Upper lobe of left lung (tissue), 6 donors: ENCODE data around the gene LRP6. TPM values are rescaled to one million over a fixed set of nuclear protein-coding genes. Genes with fewer than 3 reads are reported as not detected.
A peak's percentile ranks its signal among the peaks of the same experiment; 100 is the strongest.

Experiments
- ATAC-seq, 2 donors: fragments of 200-7000 bp; cut with Tn5 transposase; one replicate each; pipeline ENCODE4 v1.9.1; 2022; ENCODE audit warnings: mild to moderate bottlenecking in 2 of 2, moderate library complexity in 2 of 2; ENCODE audit not compliant: low FRiP score in 2 of 2
- DNase-seq, 2 donors: peaks; one replicate each; pipeline ENCODE4 v3.0.0-alpha.2; 2019 to 2020
- H3K27ac ChIP-seq, 4 donors: fragments of 200-600 bp; sonication (generic); one replicate each; pipeline ENCODE4 v1.5.1; 2016 to 2019
- H3K27me3 ChIP-seq, 4 donors: fragments of 200-600 bp; sonication (generic); one replicate each; pipeline ENCODE4 v1.5.1; 2017 to 2019
- H3K36me3 ChIP-seq, 4 donors: fragments of 200-600 bp; sonication (generic); one replicate each; pipeline ENCODE4 v1.5.1; 2016 to 2019
- H3K4me1 ChIP-seq, 4 donors: fragments of 200-600 bp; sonication (generic); one replicate each; pipeline ENCODE4 v1.5.1; 2018 to 2019
- H3K4me3 ChIP-seq, 4 donors: fragments of 200-600 bp; sonication (generic); one replicate each; pipeline ENCODE4 v1.5.1; 2017 to 2019; ENCODE audit warnings: mild to moderate bottlenecking in 2 of 4, moderate library complexity in 1 of 4
- H3K9me3 ChIP-seq, 4 donors: fragments of 200-600 bp; sonication (generic); one replicate each; pipeline ENCODE4 v1.5.1; 2018 to 2019
- EP300 ChIP-seq, 4 donors: sonication (generic); formaldehyde crosslinking; IDR thresholded peaks; one replicate each; pipeline ENCODE4 v1.5.1; 2017; ENCODE audit warnings: antibody characterized with exemption in 4 of 4, control low read depth in 2 of 4
- POLR2A ChIP-seq, 4 donors: fragments of 450-650 bp; IDR thresholded peaks; one replicate each; pipeline ENCODE4 v1.5.1; 2016 to 2017; ENCODE audit warnings: antibody characterized with exemption in 4 of 4, mild to moderate bottlenecking in 2 of 4
- POLR2AphosphoS5 ChIP-seq, 2 donors: sonication (generic); formaldehyde crosslinking; IDR thresholded peaks; one replicate each; pipeline ENCODE4 v1.5.1; 2017; ENCODE audit warnings: antibody characterized with exemption in 2 of 2
- WGBS, 2 donors: methylation state at CpG; one replicate each; pipeline ENCODE4 v1.1.5; 2017 to 2018; 5-methylcytosine and 5-hydroxymethylcytosine counted together
- total RNA-seq, 6 donors: library from RNA; depleted of rRNA in 4 of 6; stranded (reverse); fragments of >200 nt in 4 of 6; gene quantifications; one replicate each; pipeline versions ENCODE4 v1.1.0 to v1.2.1, GENCODE V29; 2016 to 2021
- TF ChIP-seq, protein P1 (sequence below), 6 experiments: fragments of 450-650 bp in 4 of 6; fragments of 200-600 bp in 2 of 6; sonication (generic) in 2 of 6; IDR thresholded peaks; one replicate each; pipeline ENCODE4 v1.5.1; 2016 to 2019; ENCODE audit warnings: antibody characterized with exemption in 6 of 6
- donor health status: DM: no; HTN: no; CAD: no; lungs with moderate emphysema.
- donor health status: DM: no; HTN: yes; CAD: no; lungs with severe emphysema.

Gene LRP6
- total RNA-seq, 6 donors from 2014 or later = 43.3 to 136 (median 66.4) TPM

GRCh38 chr12:12229556-12230092 is 37.2 kb downstream of the LRP6 start:
- Histone ChIP-seq H3K9me3 (no peaks in the 10 kb centered on the region), H3K27me3 (no peaks in the 10 kb centered on the region), H3K27ac (peak overlapping the region in 1 of 4 donors; percentile 22), H3K36me3 (no peaks in the 10 kb centered on the region), H3K4me3 (no peak overlapping the region), H3K4me1 (peaks cover 3 to 12% (median 10%) of the 10 kb centered on the region in 4 donors)
- DNase-seq (no peak), ATAC-seq (no peak)
- TF ChIP-seq EP300 (IDR thresholded peaks at IDR 0.05) (no peak), POLR2AphosphoS5 (IDR thresholded peaks at IDR 0.05) (no peak), POLR2A (IDR thresholded peaks at IDR 0.05) (no peak)
- TF ChIP-seq, protein P1, sequence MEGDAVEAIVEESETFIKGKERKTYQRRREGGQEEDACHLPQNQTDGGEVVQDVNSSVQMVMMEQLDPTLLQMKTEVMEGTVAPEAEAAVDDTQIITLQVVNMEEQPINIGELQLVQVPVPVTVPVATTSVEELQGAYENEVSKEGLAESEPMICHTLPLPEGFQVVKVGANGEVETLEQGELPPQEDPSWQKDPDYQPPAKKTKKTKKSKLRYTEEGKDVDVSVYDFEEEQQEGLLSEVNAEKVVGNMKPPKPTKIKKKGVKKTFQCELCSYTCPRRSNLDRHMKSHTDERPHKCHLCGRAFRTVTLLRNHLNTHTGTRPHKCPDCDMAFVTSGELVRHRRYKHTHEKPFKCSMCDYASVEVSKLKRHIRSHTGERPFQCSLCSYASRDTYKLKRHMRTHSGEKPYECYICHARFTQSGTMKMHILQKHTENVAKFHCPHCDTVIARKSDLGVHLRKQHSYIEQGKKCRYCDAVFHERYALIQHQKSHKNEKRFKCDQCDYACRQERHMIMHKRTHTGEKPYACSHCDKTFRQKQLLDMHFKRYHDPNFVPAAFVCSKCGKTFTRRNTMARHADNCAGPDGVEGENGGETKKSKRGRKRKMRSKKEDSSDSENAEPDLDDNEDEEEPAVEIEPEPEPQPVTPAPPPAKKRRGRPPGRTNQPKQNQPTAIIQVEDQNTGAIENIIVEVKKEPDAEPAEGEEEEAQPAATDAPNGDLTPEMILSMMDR (IDR thresholded peaks at IDR 0.05) = no peak
- WGBS, 2 donors = 68 to 81% methylated on average over 1 of the region's 1 CpG

DNA sequence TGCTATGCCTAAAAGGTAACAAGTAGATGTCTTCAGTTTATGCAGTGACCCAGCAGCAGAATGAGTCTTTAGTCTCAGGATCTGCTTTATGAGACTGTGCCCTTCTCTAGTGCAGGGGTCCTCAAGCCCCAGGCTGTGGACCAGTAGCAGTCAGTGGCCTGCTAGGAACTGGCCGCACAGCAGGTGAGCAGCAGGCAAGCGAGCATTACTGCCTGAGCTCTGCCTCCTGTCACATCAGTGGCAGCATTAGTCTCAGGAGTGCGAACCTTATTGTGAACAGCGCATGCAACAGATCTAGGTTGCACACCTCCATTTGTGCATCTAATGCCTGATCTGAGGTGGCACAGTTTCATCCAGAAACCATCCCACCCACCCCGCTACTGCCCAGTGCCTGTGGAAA is 38.4 kb downstream of the LRP6 start:
- TF ChIP-seq POLR2AphosphoS5 (IDR thresholded peaks at IDR 0.05) = no peak
- TF ChIP-seq EP300 (IDR thresholded peaks at IDR 0.05) = no peak
- TF ChIP-seq, protein P1 (IDR thresholded peaks at IDR 0.05) = no peak
- TF ChIP-seq POLR2A (IDR thresholded peaks at IDR 0.05) = no peak
- no peak overlapping the region for H3K4me3 ChIP-seq
- peak in 1 of 2 donors; percentile 2 for DNase-seq
- no peaks in the 10 kb centered on the region for H3K9me3 ChIP-seq
- WGBS, 2 donors = 92% methylated on average over 1 to 5 of the region's 5 CpGs
- no peaks in the 10 kb centered on the region for H3K27me3 ChIP-seq
- H3K36me3 ChIP-seq = no peaks in the 10 kb centered on the region
- no peak for ATAC-seq
- peaks cover 3 to 12% (median 10%) of the 10 kb centered on the region in 4 donors for H3K4me1 ChIP-seq
- peak overlapping the region in 1 of 4 donors; percentile 56 for H3K27ac ChIP-seq

DNA sequence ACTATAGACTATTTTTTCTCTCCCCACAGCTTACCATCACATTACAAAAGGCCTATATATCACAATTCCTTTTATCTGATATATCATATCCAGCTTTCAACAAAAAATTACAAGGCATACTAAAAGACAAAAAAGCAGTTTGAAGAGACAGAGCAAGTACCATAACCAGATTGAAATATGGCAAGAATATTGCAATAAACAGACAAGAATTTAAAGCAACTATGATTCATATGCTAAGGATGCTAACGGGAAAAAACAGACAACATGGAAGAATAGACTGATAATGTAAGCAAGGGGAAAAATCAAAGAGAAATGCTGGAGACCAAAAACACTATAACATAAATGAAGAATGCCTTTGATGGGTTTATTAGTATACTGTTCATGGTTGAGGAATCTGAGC is 40.7 kb downstream of the LRP6 start:
- 92 to 93% methylated on average over 1 of the region's 1 CpG for WGBS, 2 donors
- H3K36me3 ChIP-seq = no peaks in the 10 kb centered on the region
- H3K4me3 ChIP-seq = no peak overlapping the region
- ATAC-seq = no peak
- H3K9me3 ChIP-seq = no peaks in the 10 kb centered on the region
- no peak for DNase-seq
- TF ChIP-seq, protein P1 (IDR thresholded peaks at IDR 0.05) = no peak
- TF ChIP-seq EP300 (IDR thresholded peaks at IDR 0.05) = no peak
- TF ChIP-seq POLR2AphosphoS5 (IDR thresholded peaks at IDR 0.05) = no peak
- no peak for TF ChIP-seq POLR2A (IDR thresholded peaks at IDR 0.05)
- H3K4me1 ChIP-seq = peaks cover under 1 to 20% (median 10%) of the 10 kb centered on the region in 4 donors
- no peak overlapping the region for H3K27ac ChIP-seq
- no peaks in the 10 kb centered on the region for H3K27me3 ChIP-seq

DNA sequence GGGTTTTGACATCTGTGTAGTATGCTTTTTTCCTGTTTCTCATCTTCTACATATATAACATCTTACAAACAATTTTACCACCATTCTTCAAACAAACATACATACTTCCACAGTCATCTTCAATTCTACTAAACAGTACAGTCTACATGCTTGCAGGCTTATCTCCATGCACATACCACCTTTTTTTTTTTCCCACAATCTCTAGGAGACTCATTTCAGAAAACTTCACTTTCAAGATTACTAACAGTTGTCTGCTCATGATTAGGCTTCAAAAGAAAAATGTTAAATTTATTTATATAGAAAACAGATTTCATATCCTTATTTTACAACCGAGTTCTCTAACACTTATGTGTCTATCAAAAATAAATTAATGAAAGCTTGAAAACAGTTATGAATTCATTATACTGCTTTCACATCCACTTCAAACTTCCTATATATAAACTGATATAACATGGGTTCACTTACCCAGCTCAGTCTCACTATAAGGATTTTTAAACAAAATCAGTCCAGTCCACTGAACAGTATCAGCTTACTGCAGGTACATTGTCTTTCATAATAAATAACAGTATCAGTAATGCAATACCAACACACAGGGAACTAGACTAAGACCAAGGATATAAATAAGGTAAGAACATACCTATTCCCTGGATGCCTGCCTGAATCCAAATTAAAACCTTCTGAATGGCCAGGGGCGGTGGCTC is 42.5 kb downstream of the LRP6 start:
- 82% methylated on average over 2 of the region's 2 CpGs for WGBS, 2 donors
- no peaks in the 10 kb centered on the region for H3K27me3 ChIP-seq
- no peaks in the 10 kb centered on the region for H3K36me3 ChIP-seq
- H3K4me3 ChIP-seq = no peak overlapping the region
- ATAC-seq (no peak), DNase-seq (no peak)
- peaks cover 0 to 32% (median 13%) of the 10 kb centered on the region in 4 donors for H3K4me1 ChIP-seq
- TF ChIP-seq POLR2A (IDR thresholded peaks at IDR 0.05) = no peak
- TF ChIP-seq POLR2AphosphoS5 (IDR thresholded peaks at IDR 0.05) = no peak
- TF ChIP-seq EP300 (IDR thresholded peaks at IDR 0.05) = no peak
- TF ChIP-seq, protein P1 (IDR thresholded peaks at IDR 0.05) = no peak
- no peak overlapping the region for H3K27ac ChIP-seq
- no peaks in the 10 kb centered on the region for H3K9me3 ChIP-seq
